Measurements from ENCODE around the gene CFTR.

DNA sequence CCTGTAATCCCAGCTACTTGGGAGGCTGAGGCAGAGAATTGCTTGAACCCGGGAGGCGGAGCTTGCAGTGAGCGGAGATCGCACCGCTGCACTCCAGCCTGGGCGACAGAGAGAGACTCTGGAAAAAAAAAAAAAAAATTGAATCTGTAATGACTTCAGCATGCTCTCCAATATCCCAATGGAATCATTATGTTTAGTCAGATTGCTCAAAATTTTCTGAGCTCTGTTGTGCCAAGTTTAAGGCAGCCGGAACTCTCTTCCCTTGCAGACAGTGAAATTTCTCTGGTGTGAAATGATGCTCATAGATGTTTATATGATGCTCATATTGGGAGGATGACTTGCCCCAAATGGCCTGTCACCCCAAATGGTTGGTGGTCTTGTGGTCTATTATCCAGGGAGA lies 212.5 kb downstream of the CFTR start:
- TF ChIP-seq POLR2AphosphoS5 (IDR thresholded peaks at IDR 0.05; ENCODE audit: low read depth, low read length) (no peak), REST (IDR thresholded peaks at IDR 0.05; ENCODE audit: insufficient read depth in 1 of 2, low read depth in 2 of 2, low read length in 2 of 2) (no peak), TAF1 (IDR thresholded peaks at IDR 0.05; ENCODE audit: borderline replicate concordance, insufficient read depth, low read length) (no peak), FOXP2 (optimal IDR thresholded peaks at IDR 0.05; ENCODE audit: borderline replicate concordance, extremely low read depth, extremely low read length, insufficient read depth) (no peak)
